ENCODE results near the gene BMF.
"Not testable (repeated sequence)": the region's sequence is repeated elsewhere in the genome, so short reads cannot be mapped to it uniquely, and the experiment has no call there.

The BMF gene

DNA sequence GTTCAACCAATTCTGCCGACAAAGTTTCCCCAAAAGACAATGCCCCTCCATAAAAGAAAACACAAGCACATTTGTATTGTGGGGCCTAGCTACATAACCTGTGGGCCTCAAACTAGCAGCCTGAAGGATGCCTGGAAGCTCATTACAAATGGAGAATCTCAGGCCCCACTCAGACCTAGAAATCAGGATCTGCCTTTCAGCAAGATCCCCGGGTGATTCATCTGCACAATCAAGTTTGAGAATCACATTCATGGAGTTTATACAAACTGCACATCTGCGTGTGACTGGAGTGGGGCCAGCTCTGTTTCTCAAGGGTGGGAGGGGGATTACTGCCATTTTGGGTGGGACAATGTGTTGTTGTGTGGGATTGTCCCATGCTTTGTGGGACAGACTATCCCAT, 15.7 kb upstream of the BMF start:
- not testable (repeated sequence) for H3K27me3 ChIP-seq (ENCODE audit: control insufficient read depth, insufficient read depth, low read length); H3K9me3 ChIP-seq (ENCODE audit: control insufficient read depth, low read depth, low read length); H3K9ac ChIP-seq (ENCODE audit: low read length); H3K36me3 ChIP-seq (ENCODE audit: control insufficient read depth, low read depth, low read length)
- Histone ChIP-seq H3K4me1 (ENCODE audit: control insufficient read depth, low read depth, low read length) (peaks cover 15% of the 10 kb centered on the region), H3K4me3 (ENCODE audit: low read length) (peak overlapping the region; percentile 24), H3K27ac (ENCODE audit: low read length) (peak overlapping the region; percentile 16)

DNA sequence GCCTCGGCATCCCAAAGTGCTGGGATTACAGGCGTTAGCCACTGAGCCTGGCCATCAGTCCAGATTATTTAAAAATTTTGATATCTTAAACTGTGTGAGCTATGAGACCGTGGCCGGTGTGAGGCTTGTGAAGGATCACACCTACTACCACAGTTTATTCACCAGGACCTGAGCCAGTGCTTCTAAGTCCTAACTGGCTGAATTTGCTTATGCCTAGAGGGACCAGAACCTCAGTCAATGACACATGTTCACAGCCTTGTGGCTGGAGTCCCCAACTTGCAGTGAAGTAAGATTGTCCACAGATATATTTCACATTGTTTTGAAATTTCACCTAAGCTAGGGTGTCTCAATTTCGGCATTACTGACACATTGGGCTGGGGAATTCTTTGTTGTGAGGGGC, 15.2 kb upstream of the BMF start:
- H3K9ac ChIP-seq (ENCODE audit: low read length); H3K36me3 ChIP-seq (ENCODE audit: control insufficient read depth, low read depth, low read length); H3K27ac ChIP-seq (ENCODE audit: low read length); H3K4me3 ChIP-seq (ENCODE audit: low read length); H3K9me3 ChIP-seq (ENCODE audit: control insufficient read depth, low read depth, low read length); H3K27me3 ChIP-seq (ENCODE audit: control insufficient read depth, insufficient read depth, low read length): not testable (repeated sequence)
- peaks cover 15% of the 10 kb centered on the region for H3K4me1 ChIP-seq (ENCODE audit: control insufficient read depth, low read depth, low read length)

DNA sequence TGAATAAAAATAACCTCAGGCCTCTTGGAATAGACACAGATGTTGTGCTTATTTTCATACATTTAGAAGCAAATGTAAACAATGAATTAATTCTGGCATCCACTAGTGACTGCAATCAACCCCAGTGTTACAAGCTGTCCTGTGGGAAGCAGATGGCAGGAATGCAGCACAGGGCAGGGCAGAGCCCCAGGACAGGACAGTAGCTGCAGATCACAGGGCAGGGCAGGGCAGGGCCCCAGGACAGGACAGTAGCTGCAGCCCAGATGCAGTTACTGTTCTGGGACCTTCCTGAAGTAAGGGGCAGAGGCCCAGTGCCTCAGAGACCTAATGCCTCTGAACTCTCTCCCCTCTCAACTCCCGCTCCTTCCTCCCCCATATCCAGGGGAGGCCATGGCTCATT, 14.3 kb upstream of the BMF start:
- not testable (repeated sequence) for H3K27me3 ChIP-seq (ENCODE audit: control insufficient read depth, insufficient read depth, low read length); H3K36me3 ChIP-seq (ENCODE audit: control insufficient read depth, low read depth, low read length); H3K27ac ChIP-seq (ENCODE audit: low read length); H3K9ac ChIP-seq (ENCODE audit: low read length); H3K9me3 ChIP-seq (ENCODE audit: control insufficient read depth, low read depth, low read length); H3K4me3 ChIP-seq (ENCODE audit: low read length)
- peaks cover 15% of the 10 kb centered on the region for H3K4me1 ChIP-seq (ENCODE audit: control insufficient read depth, low read depth, low read length)

DNA sequence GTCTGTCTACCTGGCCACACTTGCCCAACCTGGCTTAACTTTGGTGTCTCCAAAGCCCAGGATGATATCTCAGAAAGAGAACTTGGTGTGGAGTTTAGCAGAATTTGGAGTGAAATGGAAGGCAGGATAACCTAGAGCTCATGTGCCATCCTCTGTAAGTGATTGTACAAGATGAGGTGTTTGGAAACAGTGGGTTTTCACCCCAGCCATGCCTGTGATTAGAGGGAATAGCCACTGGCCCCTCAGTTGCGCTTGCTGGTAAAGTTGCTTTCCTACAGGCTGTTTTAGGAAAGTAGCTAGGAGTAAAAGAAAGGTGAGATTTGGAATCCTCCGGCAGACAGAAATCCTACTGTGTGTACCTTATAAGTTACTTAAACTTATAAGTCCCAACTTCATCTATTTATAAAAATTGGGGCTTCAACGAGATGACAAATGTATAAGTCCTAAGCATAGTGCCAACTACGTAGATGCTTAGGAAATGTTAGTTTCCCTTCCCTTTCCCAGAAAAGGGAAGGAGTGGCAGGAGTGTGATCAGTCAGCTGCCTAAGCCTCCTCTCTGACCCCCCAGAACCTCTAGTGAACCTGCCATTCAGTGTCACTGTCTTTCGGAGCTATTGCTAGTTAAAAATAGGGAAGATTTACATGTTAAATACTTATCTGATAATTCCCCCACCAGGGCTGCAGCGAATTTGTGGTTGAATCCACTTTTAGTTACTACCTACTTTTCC, 13.4 kb upstream of the BMF start:
- Histone ChIP-seq H3K9me3 (ENCODE audit: control insufficient read depth, low read depth, low read length) (no peaks in the 10 kb centered on the region), H3K4me3 (ENCODE audit: low read length) (no peak overlapping the region), H3K9ac (ENCODE audit: low read length) (no peak overlapping the region), H3K4me1 (ENCODE audit: control insufficient read depth, low read depth, low read length) (peaks cover 15% of the 10 kb centered on the region), H3K36me3 (ENCODE audit: control insufficient read depth, low read depth, low read length) (no peaks in the 10 kb centered on the region), H3K27me3 (ENCODE audit: control insufficient read depth, insufficient read depth, low read length) (no peaks in the 10 kb centered on the region), H3K27ac (ENCODE audit: low read length) (no peak overlapping the region)

DNA sequence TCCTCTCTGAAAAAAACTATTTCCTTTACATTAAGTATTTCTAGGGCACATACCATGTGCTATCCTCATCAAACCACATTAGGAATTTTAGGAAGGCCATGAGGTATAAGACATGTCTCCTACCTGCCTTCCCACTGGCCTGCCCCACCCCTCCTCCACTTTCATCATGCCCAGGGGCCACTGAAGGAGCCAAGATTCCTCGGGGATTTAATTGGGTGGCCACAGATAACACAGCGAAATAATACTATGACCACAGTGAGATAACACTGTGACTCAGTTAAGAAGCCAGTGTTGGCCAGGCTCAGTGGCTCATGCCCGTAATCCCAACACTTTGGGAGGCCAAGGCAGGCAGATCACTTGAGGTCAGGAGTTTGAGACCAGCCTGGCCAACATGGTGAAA, 9.8 kb upstream of the BMF start:
- H3K9me3 ChIP-seq (ENCODE audit: control insufficient read depth, low read depth, low read length): no peaks in the 10 kb centered on the region
- H3K27ac ChIP-seq (ENCODE audit: low read length): no peak overlapping the region
- no peak overlapping the region for H3K4me3 ChIP-seq (ENCODE audit: low read length)
- H3K36me3 ChIP-seq (ENCODE audit: control insufficient read depth, low read depth, low read length): no peaks in the 10 kb centered on the region
- H3K4me1 ChIP-seq (ENCODE audit: control insufficient read depth, low read depth, low read length): peaks cover 7% of the 10 kb centered on the region
- H3K27me3 ChIP-seq (ENCODE audit: control insufficient read depth, insufficient read depth, low read length): no peaks in the 10 kb centered on the region
- no peak overlapping the region for H3K9ac ChIP-seq (ENCODE audit: low read length)

DNA sequence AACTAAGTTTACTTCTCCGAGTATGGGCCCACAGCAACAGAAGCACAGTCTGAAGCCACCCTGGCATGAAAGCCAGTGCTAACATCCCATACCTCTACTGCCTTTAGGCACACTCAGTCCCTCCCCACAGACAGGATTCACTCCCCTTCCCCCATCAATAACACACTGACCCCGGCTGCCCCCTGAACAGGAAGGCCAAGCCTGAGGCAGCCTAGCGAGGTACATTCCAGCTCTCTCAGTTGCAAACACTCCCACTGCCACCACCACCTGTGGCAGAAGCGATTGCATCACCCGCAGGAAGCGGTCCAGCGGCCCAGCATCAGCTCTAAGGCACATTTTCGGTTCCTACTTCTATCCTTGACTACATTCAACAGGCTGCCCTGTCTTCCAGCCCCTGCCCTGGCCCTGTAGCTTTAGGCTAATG, 7.0 kb upstream of the BMF start:
- H3K36me3 ChIP-seq (ENCODE audit: control insufficient read depth, low read depth, low read length): no peaks in the 10 kb centered on the region
- H3K27ac ChIP-seq (ENCODE audit: low read length): no peak overlapping the region
- no peaks in the 10 kb centered on the region for H3K27me3 ChIP-seq (ENCODE audit: control insufficient read depth, insufficient read depth, low read length)
- H3K9me3 ChIP-seq (ENCODE audit: control insufficient read depth, low read depth, low read length): no peaks in the 10 kb centered on the region
- no peak overlapping the region for H3K4me3 ChIP-seq (ENCODE audit: low read length)
- H3K4me1 ChIP-seq (ENCODE audit: control insufficient read depth, low read depth, low read length): peaks cover 17% of the 10 kb centered on the region
- no peak overlapping the region for H3K9ac ChIP-seq (ENCODE audit: low read length)

DNA sequence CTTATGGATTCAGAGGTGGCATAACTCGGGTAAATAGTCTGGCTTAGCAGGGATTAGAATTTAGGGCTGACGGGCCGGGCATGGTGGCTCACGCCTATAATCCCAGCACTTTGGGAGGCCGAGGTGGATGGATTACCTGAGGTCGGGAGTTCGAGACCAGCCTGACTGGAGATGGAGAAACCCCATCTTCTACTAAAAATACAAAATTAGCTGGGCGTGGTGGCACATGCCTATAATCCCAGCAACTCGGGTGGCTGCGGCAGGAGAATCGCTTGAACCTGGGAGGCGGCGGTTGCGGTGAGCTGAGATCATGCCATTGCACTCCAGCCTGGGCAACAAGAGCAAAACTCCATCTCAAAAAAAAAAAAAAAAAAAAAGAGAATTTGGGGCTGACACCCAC, 6.4 kb upstream of the BMF start:
- not testable (repeated sequence) for H3K9ac ChIP-seq (ENCODE audit: low read length); H3K36me3 ChIP-seq (ENCODE audit: control insufficient read depth, low read depth, low read length); H3K9me3 ChIP-seq (ENCODE audit: control insufficient read depth, low read depth, low read length); H3K27ac ChIP-seq (ENCODE audit: low read length); H3K4me3 ChIP-seq (ENCODE audit: low read length); H3K27me3 ChIP-seq (ENCODE audit: control insufficient read depth, insufficient read depth, low read length)
- H3K4me1 ChIP-seq (ENCODE audit: control insufficient read depth, low read depth, low read length): peaks cover 17% of the 10 kb centered on the region

DNA sequence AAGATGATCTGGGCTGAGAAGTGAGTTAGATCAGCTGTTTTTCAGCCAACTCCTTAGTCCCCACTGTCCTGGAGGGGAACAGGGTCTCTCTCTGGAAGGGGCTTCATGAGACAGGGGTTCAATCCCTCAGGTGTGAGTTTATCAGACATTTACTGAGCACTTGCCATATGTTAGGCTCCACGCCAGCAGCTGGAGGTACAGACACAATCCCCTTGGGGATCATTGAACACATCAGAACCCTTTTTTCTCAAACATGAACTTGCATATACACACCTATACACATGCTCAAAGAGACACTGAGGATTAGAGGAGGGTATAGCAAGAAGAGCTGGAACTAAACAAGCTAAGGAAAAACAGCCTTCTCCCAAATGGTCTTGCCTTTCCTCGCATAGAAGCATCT, 5.5 kb upstream of the BMF start:
- Histone ChIP-seq H3K4me3 (ENCODE audit: low read length) (no peak overlapping the region), H3K9me3 (ENCODE audit: control insufficient read depth, low read depth, low read length) (no peaks in the 10 kb centered on the region), H3K27me3 (ENCODE audit: control insufficient read depth, insufficient read depth, low read length) (no peaks in the 10 kb centered on the region), H3K27ac (ENCODE audit: low read length) (no peak overlapping the region), H3K36me3 (ENCODE audit: control insufficient read depth, low read depth, low read length) (no peaks in the 10 kb centered on the region), H3K4me1 (ENCODE audit: control insufficient read depth, low read depth, low read length) (peaks cover 17% of the 10 kb centered on the region), H3K9ac (ENCODE audit: low read length) (no peak overlapping the region)

DNA sequence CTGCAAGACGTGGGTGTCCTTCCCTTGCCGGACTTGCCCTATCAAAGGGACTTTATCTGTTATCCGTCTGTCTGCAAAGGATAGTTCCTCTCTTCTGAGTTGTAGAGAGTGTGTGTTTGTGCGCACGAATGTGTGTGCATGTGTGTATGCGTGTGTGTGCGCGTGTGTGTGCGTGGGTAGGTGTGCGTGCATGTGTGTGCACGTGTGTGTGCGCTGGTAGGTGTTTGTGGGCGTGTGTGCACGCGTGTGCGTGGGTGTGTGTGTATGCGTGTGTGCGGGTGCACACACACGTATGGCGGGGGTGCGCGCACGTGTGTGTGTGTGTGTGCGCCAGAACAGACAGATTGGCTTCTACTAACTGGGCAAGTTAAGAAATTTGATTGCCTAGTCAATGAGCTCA, 4.1 kb upstream of the BMF start:
- peaks cover 4% of the 10 kb centered on the region for H3K27me3 ChIP-seq (ENCODE audit: control insufficient read depth, insufficient read depth, low read length)
- no peak overlapping the region for H3K27ac ChIP-seq (ENCODE audit: low read length)
- H3K4me1 ChIP-seq (ENCODE audit: control insufficient read depth, low read depth, low read length): peaks cover 19% of the 10 kb centered on the region
- H3K9me3 ChIP-seq (ENCODE audit: control insufficient read depth, low read depth, low read length): no peaks in the 10 kb centered on the region
- no peak overlapping the region for H3K9ac ChIP-seq (ENCODE audit: low read length)
- no peaks in the 10 kb centered on the region for H3K36me3 ChIP-seq (ENCODE audit: control insufficient read depth, low read depth, low read length)
- H3K4me3 ChIP-seq (ENCODE audit: low read length): no peak overlapping the region

DNA sequence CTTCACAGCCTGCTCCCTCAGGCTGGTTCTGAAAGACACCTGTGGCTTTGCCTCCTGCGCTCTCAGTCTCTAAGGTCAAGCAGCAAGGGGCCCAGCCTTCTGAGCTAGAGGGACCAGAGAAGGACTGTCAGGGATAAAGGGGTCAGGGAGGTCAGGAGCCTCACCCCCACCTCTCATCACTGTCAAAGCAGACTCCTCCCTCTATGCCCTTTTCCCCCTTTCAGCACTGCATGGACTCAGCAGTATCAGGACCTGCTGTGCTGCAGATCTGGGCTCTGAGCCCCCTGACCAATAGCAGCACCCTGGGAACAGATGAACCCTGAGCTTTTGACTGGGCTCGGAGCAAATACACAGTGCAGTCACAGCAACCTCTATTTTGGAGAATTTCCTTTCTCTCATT, 3.2 kb upstream of the BMF start:
- Histone ChIP-seq H3K27ac (ENCODE audit: low read length) (no peak overlapping the region), H3K36me3 (ENCODE audit: control insufficient read depth, low read depth, low read length) (no peaks in the 10 kb centered on the region), H3K4me1 (ENCODE audit: control insufficient read depth, low read depth, low read length) (peaks cover 28% of the 10 kb centered on the region), H3K4me3 (ENCODE audit: low read length) (no peak overlapping the region), H3K9me3 (ENCODE audit: control insufficient read depth, low read depth, low read length) (no peaks in the 10 kb centered on the region), H3K9ac (ENCODE audit: low read length) (no peak overlapping the region), H3K27me3 (ENCODE audit: control insufficient read depth, insufficient read depth, low read length) (peaks cover 7% of the 10 kb centered on the region)

DNA sequence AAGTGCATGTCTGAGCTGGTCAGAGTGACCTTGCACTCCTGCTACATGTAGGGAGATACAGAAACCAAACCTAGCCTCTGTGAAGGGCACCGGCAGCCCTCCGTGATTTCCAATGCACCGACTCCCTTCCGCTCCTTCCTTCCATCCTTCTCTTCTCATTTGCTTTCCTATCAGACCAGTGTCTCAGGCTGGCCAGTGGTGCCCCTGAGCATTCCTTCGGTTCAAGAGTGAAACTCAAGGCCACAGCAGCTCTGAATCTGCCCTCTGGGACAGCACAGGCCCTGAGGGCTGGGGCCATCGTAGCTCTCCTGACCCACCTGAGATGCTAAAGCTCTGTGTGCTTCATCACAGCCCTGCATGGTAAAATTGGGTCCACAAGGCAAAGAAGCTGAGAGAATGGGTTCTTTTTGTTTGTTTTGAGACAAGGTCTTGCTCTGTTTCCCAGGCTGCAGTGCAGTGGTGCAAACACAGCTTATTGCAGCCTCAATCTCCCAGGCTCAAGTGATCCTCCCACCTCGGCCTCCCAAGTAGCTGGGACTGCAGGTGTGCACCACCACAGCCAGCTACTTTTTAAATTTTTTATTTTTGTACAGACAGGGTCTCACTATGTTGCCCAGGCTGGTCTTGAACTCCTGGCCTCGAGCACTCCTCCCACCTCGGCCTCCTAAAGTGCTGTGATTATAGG, 2.3 kb upstream of the BMF start:
- Histone ChIP-seq H3K9ac (ENCODE audit: low read length) (no peak overlapping the region), H3K4me3 (ENCODE audit: low read length) (no peak overlapping the region), H3K36me3 (ENCODE audit: control insufficient read depth, low read depth, low read length) (no peaks in the 10 kb centered on the region), H3K4me1 (ENCODE audit: control insufficient read depth, low read depth, low read length) (peaks cover 36% of the 10 kb centered on the region), H3K27ac (ENCODE audit: low read length) (no peak overlapping the region), H3K9me3 (ENCODE audit: control insufficient read depth, low read depth, low read length) (no peaks in the 10 kb centered on the region), H3K27me3 (ENCODE audit: control insufficient read depth, insufficient read depth, low read length) (peaks cover 7% of the 10 kb centered on the region)

Measured in iPS-18a (cell line).